Naive B cell (primary cell): ENCODE results near the gene ADGRL3. TPM values are rescaled to one million over a fixed set of nuclear protein-coding genes. Genes with fewer than 3 reads are reported as not detected.
A peak's percentile ranks its signal among the peaks of the same experiment; 100 is the strongest.
"Not testable (repeated sequence)": the region's sequence is repeated elsewhere in the genome, so short reads cannot be mapped to it uniquely, and the experiment has no call there.

Experiments
- ATAC-seq, 2 donors: fragments of 150-1000 bp; cut with Tn5 transposase; 2 replicates each; pipeline ENCODE4 v1.10.0; 2021; ENCODE audit warnings: low read depth in 2 of 2, mild to moderate bottlenecking in 2 of 2, moderate library complexity in 2 of 2
- DNase-seq: peaks from one replicate; pipeline ENCODE4 v3.0.0; 2022
- H3K27ac Mint-ChIP-seq, 6 donors: one replicate each; pipeline ENCODE4 v1.8.0; 2020 to 2022; ENCODE audit warnings: mild to moderate bottlenecking in 6 of 6, mixed read lengths in 6 of 6, moderate library complexity in 5 of 6, inconsistent platforms in 2 of 6
- H3K27me3 Mint-ChIP-seq, 3 donors: one replicate each; pipeline ENCODE4 v1.8.0; 2021 to 2022; ENCODE audit warnings: mixed read lengths in 3 of 3, mild to moderate bottlenecking in 1 of 3
- H3K36me3 Mint-ChIP-seq, 2 donors: one replicate each; pipeline ENCODE4 v1.8.0; 2020 to 2022; ENCODE audit warnings: mixed read lengths in 2 of 2, inconsistent platforms in 1 of 2, mild to moderate bottlenecking in 1 of 2
- H3K4me1 Mint-ChIP-seq, 3 donors: one replicate each; pipeline ENCODE4 v1.8.0; 2020 to 2022; ENCODE audit warnings: mixed read lengths in 3 of 3, inconsistent platforms in 1 of 3, mild to moderate bottlenecking in 1 of 3, moderate library complexity in 1 of 3
- H3K4me3 Mint-ChIP-seq, 8 donors: one replicate each; pipeline ENCODE4 v1.8.0; 2020 to 2022; ENCODE audit warnings: mild to moderate bottlenecking in 8 of 8, mixed read lengths in 8 of 8, moderate library complexity in 8 of 8, inconsistent platforms in 2 of 8
- H3K9me3 Mint-ChIP-seq, 7 donors: one replicate each; pipeline ENCODE4 v1.8.0; 2020 to 2022; ENCODE audit warnings: mixed read lengths in 7 of 7, mild to moderate bottlenecking in 5 of 7, inconsistent platforms in 2 of 7, moderate library complexity in 1 of 7
- polyA plus RNA-seq, 6 donors: library from polyadenylated mRNA; unstranded; fragments of 300-500 nt; fragmentation: Illumina TruSeq; gene quantifications; one replicate each; pipeline ENCODE4 v1.2.3, GENCODE V29; 2021; ENCODE audit warnings: low read depth in 6 of 6

The ADGRL3 gene
- polyA plus RNA-seq, 6 donors from 2014 or later: not detected

DNA sequence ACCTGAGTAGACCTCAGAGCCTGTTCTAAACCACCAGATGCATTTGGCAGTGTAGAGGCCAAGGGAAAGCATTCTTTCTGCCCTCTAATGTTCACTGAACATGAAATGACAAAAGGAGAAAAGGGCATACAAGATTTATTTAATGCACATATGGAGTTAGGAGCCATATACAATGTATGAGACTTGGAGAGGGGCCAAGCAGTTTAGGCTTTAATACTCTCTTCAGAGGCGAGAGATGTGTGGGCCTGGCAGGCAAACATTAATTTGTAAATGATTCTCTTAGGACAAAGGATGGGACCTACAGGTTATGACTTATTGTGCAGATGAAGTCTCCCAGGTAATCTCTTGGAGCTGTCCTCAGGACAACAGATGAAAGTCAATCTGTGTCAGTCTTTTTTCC lies 631.9 kb downstream of the ADGRL3 start:
- ATAC-seq: no peak
- H3K27ac Mint-ChIP-seq: no peak overlapping the region
- H3K4me3 Mint-ChIP-seq: no peak overlapping the region
- H3K4me1 Mint-ChIP-seq: no peaks in the 10 kb centered on the region
- no peak for DNase-seq
- peaks cover 0 to 10% (median 3%) of the 10 kb centered on the region in 7 donors for H3K9me3 Mint-ChIP-seq
- H3K27me3 Mint-ChIP-seq: no peaks in the 10 kb centered on the region
- H3K36me3 Mint-ChIP-seq: no peaks in the 10 kb centered on the region

DNA sequence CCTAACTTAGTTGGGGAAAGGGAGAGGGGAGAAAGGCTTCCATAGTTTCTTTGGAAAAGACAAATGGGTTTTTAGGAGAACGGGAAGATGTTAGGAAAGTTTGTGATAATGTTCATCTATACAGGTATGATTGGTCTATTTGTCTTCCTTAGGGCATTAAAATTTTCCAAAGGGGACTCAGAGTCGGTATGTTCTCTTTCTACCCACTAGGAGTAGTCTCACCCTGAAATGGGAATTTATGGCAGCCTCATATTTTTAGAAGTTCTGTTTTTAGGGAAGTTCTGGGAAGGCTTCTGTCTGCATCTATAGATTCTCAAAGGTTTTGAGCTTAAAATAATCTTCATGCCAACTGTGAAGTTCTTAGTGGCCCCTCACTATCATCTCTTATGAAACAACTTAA lies 637.3 kb downstream of the ADGRL3 start:
- Mint-ChIP-seq H3K4me1 (no peaks in the 10 kb centered on the region), H3K27me3 (no peaks in the 10 kb centered on the region), H3K9me3 (peaks cover 0 to 7% (median 3%) of the 10 kb centered on the region in 7 donors), H3K27ac (no peak overlapping the region), H3K36me3 (no peaks in the 10 kb centered on the region), H3K4me3 (no peak overlapping the region)
- DNase-seq (no peak), ATAC-seq (no peak)

DNA sequence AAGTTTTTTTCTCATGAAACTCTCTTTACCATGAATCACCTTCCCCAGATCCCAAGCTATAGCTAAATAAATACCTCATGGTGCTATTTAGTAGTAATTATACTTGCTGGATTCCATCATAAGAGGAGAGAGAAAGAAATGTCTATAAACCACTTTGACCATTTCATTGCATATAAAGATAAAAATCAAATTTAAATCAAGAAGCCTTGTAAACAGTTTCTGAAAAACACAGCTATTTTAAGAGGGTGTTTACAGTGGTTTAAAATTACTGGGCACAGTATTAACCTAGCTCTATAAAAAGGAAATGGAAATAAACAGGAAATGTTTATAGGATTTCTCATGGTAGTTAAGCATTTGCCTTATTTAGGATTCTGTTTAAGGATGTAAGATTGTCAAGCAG lies 637.9 kb downstream of the ADGRL3 start:
- Mint-ChIP-seq H3K27me3 (no peaks in the 10 kb centered on the region), H3K9me3 (peaks cover 0 to 5% (median 2%) of the 10 kb centered on the region in 7 donors), H3K4me1 (no peaks in the 10 kb centered on the region), H3K4me3 (no peak overlapping the region), H3K27ac (no peak overlapping the region), H3K36me3 (no peaks in the 10 kb centered on the region)
- no peak for ATAC-seq
- DNase-seq: no peak

DNA sequence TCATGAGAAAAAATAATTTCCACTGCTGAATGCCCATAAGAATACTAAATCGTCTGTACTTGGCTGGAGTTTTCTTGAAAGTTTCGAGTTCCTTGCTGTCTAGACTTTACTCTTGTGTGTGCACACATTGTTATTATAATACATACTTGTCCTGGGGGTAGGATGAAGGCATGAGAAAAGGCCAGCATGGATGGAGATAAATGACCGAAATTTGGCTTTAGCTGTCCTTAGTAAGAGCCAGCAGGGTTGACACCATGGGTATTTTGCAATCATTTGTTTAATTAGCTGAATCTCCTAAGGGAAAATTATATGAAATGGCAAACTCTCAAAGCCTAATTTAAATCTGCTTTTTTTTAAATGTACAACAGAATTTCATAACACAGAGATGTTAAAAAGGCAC lies 641.6 kb downstream of the ADGRL3 start:
- DNase-seq (no peak), ATAC-seq (no peak)
- Mint-ChIP-seq H3K4me1 (no peaks in the 10 kb centered on the region), H3K36me3 (no peaks in the 10 kb centered on the region), H3K27ac (no peak overlapping the region), H3K27me3 (no peaks in the 10 kb centered on the region), H3K4me3 (no peak overlapping the region), H3K9me3 (peaks cover 0 to 7% (median 2%) of the 10 kb centered on the region in 7 donors)

DNA sequence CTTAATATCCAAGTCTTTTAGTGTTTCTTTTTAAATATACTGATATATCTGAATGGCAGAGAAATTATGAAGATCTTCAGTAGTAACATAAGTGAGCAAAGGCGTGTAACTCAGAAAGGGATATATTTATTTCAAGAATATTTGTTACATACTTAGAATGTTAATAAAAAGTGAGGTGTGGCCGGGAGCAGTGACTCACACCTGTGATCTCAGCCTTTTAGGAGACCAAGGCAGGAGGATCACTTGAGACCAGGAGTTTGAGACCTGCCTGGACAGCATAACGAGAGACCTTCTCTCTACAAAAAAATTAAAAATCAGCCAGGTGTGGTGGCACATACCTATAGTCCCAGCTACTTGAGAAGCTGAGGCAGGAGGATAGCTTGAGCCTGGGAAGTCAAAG lies 651.0 kb downstream of the ADGRL3 start:
- Mint-ChIP-seq H3K27ac (no peak overlapping the region), H3K9me3 (peaks cover 0 to 7% (median 2%) of the 10 kb centered on the region in 7 donors), H3K36me3 (no peaks in the 10 kb centered on the region), H3K4me3 (peak overlapping the region in 1 of 8 donors; percentile 47), H3K27me3 (no peaks in the 10 kb centered on the region), H3K4me1 (no peaks in the 10 kb centered on the region)
- ATAC-seq (no peak), DNase-seq (no peak)

DNA sequence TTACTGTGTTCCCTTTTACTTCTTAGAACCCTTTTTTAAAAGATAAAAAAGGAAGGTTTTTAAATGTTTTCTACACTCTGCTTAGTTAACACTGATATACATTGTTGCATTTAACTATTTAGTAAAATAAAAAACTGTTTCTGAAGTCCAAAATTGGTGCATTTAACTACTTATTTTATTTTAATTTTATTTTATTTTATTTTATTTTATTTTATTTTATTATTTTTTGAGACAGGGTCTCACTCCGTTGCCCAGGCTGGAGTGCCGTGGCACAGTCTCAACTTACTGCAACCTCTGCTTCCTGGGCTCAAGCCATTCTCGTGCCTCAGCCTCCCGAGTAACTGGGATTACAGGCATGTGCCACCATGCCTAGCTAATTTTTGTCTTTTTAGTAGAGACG lies 652.0 kb downstream of the ADGRL3 start:
- not testable (repeated sequence) for H3K27ac Mint-ChIP-seq, ATAC-seq, H3K27me3 Mint-ChIP-seq, H3K9me3 Mint-ChIP-seq, H3K4me1 Mint-ChIP-seq, H3K4me3 Mint-ChIP-seq, H3K36me3 Mint-ChIP-seq, DNase-seq

DNA sequence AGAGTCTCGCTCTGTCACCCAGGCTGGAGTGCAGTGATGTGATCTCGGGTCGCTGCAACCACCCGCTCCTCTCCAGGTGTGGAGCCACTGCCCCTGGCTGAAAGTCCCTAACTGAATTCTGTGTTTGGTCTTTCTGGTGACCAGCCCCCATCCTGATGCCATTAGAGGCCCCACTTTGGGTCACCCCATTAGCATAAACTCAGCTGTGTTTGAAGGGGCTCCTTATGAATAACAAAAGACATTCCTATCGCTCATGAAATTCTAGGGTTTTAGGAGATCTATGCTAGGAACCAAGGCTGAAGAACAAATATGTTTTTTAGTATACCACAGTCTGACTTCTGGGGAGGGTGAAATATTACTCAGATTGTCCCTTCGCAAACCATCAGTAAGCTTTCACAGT lies 652.9 kb downstream of the ADGRL3 start:
- ATAC-seq: no peak
- Mint-ChIP-seq H3K4me3 (no peak overlapping the region), H3K4me1 (no peaks in the 10 kb centered on the region), H3K27ac (no peak overlapping the region), H3K27me3 (no peaks in the 10 kb centered on the region), H3K36me3 (no peaks in the 10 kb centered on the region), H3K9me3 (peaks cover 0 to 9% (median 4%) of the 10 kb centered on the region in 7 donors)
- DNase-seq: no peak

DNA sequence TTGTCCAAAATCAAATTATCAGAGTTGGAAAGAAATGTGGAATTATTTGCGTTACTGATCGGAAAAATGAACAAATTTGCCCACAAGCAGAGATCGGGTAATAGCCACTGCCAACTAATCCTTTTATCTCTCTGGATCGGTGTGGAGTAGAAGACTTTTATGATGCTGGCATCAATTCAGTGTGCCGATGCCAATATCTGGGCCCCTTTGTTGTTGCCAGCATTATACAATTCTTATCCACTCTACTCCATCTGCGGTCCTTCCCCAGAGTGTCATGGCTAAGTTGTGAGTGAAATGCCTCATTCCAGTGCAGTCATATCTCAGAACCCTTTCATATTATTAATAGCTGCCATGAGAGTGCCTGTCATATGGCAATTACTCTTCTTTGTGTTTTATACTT lies 660.2 kb downstream of the ADGRL3 start:
- H3K27me3 Mint-ChIP-seq: no peaks in the 10 kb centered on the region
- H3K27ac Mint-ChIP-seq: no peak overlapping the region
- ATAC-seq: no peak
- no peak overlapping the region for H3K4me3 Mint-ChIP-seq
- DNase-seq: no peak
- H3K4me1 Mint-ChIP-seq: no peaks in the 10 kb centered on the region
- no peaks in the 10 kb centered on the region for H3K36me3 Mint-ChIP-seq
- H3K9me3 Mint-ChIP-seq: peaks cover 0 to 7% (median 4%) of the 10 kb centered on the region in 7 donors

DNA sequence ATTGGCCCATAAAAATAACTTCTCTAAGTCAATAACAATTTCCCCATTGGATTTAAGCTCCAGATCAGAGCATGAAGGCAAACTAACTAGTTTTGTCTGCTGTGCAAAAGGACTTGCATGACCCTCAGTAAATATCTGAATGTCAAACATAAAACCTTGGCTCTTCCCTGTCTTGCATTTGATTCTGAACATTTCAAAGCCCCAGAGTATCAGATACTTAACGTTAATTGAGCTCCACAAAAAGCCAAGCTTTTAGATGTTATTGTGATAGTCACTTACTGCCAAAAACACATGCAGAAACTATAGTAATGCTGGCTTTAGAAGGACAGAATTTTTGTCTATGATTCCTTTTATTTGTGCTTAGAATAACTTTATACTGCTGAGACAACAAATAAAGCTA lies 664.2 kb downstream of the ADGRL3 start:
- DNase-seq (no peak), ATAC-seq (no peak)
- no peaks in the 10 kb centered on the region for H3K27me3 Mint-ChIP-seq
- no peaks in the 10 kb centered on the region for H3K36me3 Mint-ChIP-seq
- no peak overlapping the region for H3K27ac Mint-ChIP-seq
- H3K4me3 Mint-ChIP-seq: no peak overlapping the region
- H3K9me3 Mint-ChIP-seq: peaks cover 0 to 7% (median 2%) of the 10 kb centered on the region in 7 donors
- H3K4me1 Mint-ChIP-seq: no peaks in the 10 kb centered on the region

DNA sequence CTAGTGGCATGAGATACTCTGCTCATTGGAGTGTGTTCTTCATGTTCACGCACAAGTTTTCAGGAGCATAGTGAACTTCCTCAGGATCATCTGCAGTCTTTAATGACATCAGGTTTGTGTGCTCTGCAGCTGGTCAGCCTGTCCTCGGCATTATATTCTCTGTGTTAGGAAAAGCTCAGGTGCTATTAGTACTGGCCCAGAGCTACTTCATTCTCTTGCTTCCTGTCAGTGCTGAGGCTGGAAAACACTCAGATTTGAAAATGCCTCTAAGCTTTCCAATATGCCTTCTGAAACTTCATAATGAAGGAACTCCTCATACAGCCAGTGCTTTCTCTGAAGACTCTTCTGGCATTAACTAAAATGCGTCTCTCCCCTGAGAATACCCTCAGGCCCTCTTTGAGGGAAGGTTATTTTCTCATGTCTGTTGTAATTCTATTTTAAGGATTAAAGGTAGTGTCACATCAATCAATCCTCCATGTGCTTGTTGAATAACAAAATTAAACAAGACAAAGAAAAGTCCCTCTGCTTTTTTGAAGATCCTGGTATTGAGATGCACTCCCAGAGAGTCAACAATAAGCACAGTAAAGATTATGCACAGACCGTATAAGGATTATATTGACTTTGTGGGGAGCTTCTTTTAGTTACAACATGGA lies 666.4 kb downstream of the ADGRL3 start:
- no peaks in the 10 kb centered on the region for H3K27me3 Mint-ChIP-seq
- no peaks in the 10 kb centered on the region for H3K36me3 Mint-ChIP-seq
- peaks cover 0 to 6% (median 4%) of the 10 kb centered on the region in 7 donors for H3K9me3 Mint-ChIP-seq
- no peak overlapping the region for H3K27ac Mint-ChIP-seq
- no peak overlapping the region for H3K4me3 Mint-ChIP-seq
- no peak for ATAC-seq
- no peak for DNase-seq
- no peaks in the 10 kb centered on the region for H3K4me1 Mint-ChIP-seq

DNA sequence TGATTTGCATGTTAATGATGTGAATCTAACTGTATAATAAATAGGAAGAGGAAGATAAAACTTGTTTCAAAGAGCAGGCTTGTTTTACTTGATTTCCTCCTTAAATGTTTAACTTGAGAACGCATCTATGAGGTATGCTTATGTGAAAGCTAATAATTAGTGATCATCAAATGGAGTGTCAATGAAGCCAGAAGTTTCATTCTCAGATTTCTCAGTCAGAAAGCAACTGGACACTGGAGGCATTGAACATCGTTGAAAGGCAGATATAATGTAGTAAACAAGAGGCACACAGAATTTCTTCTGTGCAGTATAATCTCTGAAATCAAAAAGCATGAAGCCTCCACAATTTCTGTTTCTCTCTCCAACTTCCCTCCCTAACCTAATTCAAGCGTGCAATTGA lies 672.9 kb downstream of the ADGRL3 start:
- no peak overlapping the region for H3K4me3 Mint-ChIP-seq
- H3K27ac Mint-ChIP-seq: no peak overlapping the region
- no peaks in the 10 kb centered on the region for H3K4me1 Mint-ChIP-seq
- no peaks in the 10 kb centered on the region for H3K36me3 Mint-ChIP-seq
- no peaks in the 10 kb centered on the region for H3K27me3 Mint-ChIP-seq
- peaks cover 0 to 15% (median 5%) of the 10 kb centered on the region in 7 donors for H3K9me3 Mint-ChIP-seq
- no peak for DNase-seq
- ATAC-seq: no peak

DNA sequence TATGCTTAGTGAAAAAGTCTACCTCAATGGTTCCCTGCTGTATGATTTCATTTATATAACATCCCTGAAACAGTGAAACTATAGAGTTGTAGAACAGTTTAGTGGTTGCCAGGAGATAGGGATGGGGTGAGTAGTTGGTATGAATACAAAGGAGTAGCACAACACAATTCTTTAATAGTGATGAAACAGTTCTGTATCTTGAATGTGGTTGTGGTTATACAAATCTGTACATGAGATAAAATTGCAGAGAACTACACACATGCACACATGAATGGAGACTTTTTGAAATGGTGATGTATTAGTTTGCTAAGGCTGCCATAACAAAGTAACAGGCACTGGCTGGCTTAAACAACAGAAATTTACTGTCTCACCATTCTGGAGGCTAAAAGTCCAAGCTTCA lies 677.1 kb downstream of the ADGRL3 start:
- Mint-ChIP-seq H3K27me3 (no peaks in the 10 kb centered on the region), H3K27ac (no peak overlapping the region), H3K4me3 (no peak overlapping the region), H3K4me1 (no peaks in the 10 kb centered on the region), H3K9me3 (peaks cover 0 to 7% (median 4%) of the 10 kb centered on the region in 7 donors), H3K36me3 (no peaks in the 10 kb centered on the region)
- no peak for DNase-seq
- ATAC-seq: no peak

DNA sequence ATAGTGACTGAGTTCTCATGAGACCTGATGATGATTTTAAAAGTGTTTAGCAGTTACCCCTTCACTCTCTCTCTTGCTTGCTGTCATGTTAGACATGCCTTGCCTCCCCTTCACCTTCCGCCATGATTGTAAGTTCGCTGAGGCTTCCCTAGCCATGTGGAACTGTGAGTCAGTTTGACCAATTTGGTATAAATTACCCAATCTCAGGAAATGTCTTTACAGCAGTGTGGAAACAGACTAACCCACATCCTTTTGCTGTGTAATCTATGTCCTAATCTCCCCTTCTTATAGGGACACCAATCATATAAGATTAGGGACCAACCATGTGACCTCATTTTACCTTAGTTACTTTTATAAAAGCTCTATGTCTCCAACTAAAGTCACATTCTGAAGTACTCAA lies 677.8 kb downstream of the ADGRL3 start:
- Mint-ChIP-seq H3K27ac (no peak overlapping the region), H3K4me3 (no peak overlapping the region), H3K4me1 (no peaks in the 10 kb centered on the region), H3K9me3 (peaks cover 0 to 7% (median 5%) of the 10 kb centered on the region in 7 donors), H3K36me3 (no peaks in the 10 kb centered on the region), H3K27me3 (no peaks in the 10 kb centered on the region)
- ATAC-seq: no peak
- no peak for DNase-seq

DNA sequence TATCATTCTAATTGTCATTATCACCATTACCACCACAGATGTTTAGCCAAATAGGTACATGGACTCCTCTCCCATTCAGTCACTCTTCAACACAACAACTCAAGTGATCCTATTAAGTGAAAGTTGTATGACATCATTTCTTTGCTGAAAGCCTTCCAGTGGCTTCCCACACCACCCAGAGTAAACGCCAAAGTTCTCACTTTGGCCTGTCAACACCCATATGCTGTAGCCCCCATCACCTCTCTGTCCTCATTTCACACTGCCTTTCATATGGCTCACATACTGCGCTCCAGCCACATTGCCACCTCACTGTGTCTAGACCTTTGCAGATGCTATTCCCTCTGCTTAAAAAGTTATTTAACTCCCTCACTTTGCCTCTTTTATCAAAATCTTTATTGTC lies 682.3 kb downstream of the ADGRL3 start:
- H3K9me3 Mint-ChIP-seq: peaks cover 0 to 7% (median 3%) of the 10 kb centered on the region in 7 donors
- H3K4me3 Mint-ChIP-seq: no peak overlapping the region
- no peaks in the 10 kb centered on the region for H3K36me3 Mint-ChIP-seq

DNA sequence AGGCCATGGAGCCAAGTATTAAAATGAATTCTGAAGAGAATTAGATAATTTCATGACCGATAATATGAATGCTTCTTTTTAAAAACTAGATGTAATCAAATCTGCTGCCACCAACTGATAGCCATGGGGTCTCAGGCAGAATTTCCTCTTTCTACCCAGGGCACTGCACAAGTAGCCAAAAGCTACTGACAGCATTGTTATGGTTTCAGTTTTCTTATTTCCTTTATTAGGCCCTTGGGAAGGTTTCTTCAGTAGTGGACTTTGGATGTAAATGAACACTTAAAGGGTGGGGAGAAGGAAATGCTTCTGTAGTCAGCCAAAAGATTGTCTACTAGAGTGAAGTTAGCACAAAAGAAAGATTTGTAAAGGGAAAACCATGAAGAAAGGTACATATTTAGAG lies 686.0 kb downstream of the ADGRL3 start:
- ATAC-seq (no peak), DNase-seq (no peak)
- Mint-ChIP-seq H3K9me3 (peaks cover 0 to 8% (median 2%) of the 10 kb centered on the region in 7 donors), H3K4me3 (no peak overlapping the region), H3K27ac (no peak overlapping the region), H3K27me3 (no peaks in the 10 kb centered on the region), H3K36me3 (no peaks in the 10 kb centered on the region), H3K4me1 (no peaks in the 10 kb centered on the region)

More for the DNA sequence above, 682.3 kb downstream of the ADGRL3 start:
- no peaks in the 10 kb centered on the region for H3K27me3 Mint-ChIP-seq
- H3K4me1 Mint-ChIP-seq: no peaks in the 10 kb centered on the region
- DNase-seq (no peak), ATAC-seq (no peak)
- H3K27ac Mint-ChIP-seq: no peak overlapping the region
